DMS53 (cell line): ENCODE measurements around the gene COL23A1.
"Not testable (repeated sequence)": the region's sequence is repeated elsewhere in the genome, so short reads cannot be mapped to it uniquely, and the experiment has no call there.

Experiments
- DNase-seq: peaks from one replicate; lab custom pipeline; 2025; lab: John Stamatoyannopoulos, UW

COL23A1 gene

DNA sequence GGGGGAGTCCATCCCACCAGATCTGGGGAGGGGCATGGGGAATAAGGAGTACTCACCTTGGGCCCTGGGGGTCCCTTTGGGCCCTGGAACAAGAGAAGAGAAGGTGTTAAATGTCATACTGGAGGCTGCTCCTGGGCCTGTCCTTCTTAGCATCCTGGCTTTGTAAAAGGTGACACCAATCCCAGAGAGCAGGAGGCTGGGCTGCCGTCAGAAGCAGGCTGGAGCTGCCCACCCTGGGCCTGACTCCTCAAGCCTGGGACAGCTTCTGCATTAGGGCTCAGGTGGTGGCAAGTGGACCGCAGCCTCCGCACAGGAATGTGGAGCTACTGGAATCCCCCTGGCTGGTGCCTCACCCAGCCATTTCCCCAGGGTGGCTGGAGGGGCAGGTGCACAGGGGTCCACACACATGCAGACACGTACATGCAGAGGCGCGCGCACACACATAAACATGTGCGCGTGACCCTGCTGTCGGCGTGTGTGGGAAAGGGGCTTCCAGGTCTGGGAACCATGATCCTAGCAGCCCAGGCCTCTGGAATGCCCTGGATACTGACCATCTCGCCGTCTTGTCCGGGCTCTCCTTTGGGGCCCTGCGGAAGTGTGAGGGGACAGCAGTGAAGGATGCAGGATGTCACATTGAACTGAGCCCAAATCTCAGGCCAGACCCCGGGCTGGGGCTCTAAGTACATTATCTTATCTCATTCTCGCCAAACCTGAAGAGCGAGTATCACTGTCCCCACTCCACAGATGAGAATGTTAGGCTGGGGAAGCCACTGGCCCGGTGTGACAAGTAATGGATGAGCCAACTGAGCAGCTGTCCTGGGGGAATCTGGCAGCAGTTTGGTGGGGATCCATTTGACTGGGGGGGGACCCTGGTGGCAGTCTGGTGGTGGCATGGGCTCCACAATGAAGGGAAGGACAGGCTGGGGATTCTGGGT, 328.3 kb downstream of the COL23A1 start:
- no peak for DNase-seq

DNA sequence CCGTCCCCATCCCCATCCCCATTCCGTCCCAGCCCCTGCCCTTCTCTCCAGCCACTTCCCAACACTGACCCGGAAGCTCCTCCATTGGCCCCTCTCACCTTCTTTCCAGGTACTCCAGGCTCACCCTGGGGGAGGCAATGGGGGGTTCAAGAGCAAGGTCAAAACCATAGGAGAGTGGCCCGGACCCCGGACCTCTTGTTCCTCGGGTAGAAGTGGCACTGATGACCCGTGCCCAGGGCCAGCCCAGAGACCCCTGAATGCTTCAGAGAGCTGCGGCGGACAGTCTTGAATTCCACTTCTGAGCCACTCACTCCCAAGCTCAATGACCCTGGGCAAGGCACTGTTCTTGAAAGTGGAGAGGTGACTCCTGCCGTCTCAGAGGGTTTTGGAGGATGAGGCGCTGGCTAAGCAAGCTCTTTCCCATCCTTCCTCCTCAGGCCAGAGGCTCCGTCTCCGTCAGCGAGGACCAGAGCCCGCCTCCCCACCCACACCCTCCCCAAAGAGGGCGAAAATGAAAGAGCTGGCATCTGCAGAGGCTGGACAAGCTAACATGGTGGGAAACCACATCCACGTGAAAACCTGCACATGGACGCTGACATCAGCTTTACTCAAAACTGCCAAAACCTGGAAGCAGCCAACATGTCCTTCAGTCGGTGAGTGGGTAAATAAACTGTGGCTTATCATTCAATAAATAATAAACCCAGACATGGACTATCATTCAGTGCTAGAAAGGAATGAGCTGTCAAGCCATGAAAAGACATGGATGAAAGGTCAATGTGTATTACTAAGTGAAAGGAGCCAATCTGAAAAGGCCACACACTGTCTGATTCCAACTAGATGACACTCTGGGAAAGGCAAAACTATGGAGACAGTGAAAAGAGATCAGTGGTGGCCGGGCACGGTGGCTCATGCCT, 330.3 kb downstream of the COL23A1 start:
- DNase-seq: no peak

DNA sequence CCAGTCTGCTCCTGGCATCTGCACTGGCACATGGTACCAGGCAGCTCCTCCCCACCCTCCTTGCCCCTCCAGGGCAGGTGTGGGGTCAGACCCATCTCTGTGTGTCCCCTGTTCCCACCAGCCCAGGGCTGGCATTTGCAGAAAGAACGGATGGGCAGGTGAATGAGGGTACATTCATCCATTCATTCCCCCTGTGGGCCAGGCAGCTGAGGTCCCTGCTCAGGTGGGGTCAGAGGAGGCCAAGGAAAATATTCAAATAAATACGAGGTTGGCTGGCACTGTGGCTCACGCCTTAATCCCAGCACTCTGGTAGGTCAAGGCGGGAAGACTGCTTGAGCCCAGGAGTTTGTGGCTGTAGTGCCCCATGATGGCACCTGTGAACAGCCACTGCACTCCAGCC, 332.5 kb downstream of the COL23A1 start:
- DNase-seq: no peak

DNA sequence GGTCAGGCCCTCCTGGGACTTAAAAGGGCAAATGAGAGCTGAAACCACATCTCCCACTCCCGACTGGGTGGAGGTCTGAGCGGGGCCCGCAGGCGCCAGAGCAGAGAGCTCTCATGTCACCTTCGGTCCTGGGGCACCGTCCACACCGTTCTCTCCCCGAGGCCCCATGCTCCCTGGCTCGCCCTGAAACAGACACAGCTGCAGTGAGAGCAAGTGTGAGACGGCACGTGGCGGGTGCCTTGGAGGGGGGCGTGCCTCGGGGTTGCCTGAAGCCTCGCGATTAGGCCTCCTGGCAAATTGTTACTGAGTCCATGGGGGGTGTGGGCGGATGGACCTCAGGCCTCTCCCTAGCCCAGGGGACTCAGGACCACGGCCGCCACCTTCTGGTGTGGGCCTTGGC, 333.4 kb downstream of the COL23A1 start:
- no peak for DNase-seq

DNA sequence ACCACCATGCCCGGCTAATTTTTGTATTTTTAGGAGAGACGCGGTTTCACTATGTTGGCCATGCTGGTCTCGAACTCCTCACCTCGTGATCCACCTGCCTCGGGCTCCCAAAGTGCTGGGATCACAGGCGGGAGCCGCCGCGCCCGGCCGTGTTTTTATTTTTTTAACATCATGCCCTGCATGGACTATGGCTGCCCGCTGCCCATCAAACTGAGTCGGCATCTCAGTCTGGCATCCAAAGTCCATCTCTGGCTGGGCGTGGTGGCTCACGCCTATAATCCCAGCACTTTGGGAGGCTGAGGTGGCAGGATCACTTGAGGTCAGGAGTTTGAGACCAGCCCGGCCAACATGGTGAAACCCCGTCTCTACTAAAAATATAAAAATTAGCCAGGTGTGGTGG, 336.6 kb downstream of the COL23A1 start:
- not testable (repeated sequence) for DNase-seq

DNA sequence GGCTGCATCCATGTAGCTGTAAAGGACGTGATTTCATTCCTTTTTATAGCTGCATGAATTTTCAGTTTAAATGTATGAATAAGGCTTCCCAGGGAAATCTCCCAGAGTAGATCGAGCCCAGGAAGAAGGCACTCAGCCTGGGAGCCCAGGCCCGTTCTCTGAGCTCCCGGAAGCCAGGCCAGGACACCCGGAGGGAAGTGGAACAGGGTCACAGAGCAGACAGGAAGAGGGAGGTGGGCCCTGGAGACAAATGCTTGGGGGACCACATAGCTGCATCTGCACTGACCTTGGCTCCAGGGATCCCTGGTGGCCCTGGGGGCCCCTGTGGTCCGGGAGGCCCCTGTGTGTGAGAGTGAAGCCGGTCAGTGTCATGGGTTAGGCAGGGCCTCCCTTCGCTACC, 337.9 kb downstream of the COL23A1 start:
- DNase-seq: no peak

DNA sequence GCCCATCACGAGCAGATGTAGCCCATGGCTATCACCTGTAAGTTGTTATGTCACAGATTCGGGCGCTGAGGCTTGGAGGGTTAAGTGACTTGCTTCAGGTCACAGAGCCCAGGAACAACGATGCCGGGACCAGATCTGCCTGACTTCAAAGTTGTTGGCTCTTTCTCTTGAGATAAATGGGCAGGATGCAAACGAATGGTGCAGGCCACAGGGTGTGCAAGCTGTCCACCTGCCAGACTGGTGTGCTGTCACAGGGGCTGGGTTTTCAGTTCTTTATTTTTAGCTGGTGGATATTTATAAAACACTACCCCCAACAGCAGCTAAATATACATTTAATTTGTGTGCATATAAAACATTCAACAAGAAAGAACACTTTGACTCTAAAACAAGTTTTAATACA, 339.9 kb downstream of the COL23A1 start:
- no peak for DNase-seq

DNA sequence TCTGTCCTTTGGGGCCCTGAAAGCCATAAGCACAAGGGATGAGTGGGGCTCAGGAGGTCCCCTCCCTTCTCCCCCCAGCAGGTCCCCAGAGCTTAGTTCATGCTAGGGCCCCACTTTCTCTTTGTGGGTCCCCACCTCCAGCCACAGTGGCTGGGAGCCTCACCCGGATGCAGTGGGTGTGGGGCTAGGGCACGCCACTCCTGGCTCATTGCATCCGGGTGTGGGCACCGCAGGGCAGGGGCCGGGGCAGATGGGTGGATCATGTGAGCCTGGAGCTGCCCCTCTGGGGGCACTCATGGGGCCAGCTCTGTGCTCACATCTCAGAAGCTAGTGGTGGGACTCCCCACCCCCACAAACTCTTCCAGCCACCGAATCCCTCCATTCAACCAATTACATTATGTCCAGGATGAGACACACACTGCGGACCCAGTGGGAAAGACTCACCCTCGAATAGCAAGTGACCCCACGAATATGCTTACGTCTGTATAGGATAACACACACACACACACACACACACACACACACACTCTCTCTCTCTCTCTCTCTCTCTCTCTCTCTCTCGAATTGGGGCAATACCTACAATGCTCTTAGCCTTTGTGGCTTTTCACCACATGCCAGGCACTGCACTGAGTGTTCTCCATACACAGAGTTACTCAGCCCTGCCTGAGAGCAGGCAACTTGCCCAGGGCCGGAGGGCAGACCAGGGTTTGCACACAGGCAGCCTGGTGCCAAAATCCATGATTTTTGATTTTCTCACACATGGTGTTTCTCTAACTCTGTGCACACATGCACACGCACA, 340.8 kb downstream of the COL23A1 start:
- DNase-seq: no peak

DNA sequence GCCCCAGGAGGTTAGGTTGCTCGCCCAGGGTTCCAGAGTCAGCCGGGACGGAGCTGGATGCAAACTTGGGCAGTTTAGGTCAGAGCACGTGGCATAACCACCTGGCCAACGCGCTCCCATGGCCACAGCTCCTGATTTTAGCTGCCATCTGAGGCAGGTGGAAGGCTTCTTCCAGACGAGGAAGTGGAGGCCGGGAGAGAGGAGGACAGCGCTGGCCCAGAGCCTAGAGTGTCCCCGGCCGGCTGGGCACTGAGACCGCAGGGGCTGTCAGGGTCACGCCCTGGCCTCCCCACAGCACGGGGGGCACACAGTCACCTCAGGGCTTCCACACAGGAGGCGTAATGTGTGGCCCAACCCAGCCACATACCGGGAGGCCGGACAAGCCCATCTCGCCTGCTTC, 341.4 kb downstream of the COL23A1 start:
- no peak for DNase-seq

DNA sequence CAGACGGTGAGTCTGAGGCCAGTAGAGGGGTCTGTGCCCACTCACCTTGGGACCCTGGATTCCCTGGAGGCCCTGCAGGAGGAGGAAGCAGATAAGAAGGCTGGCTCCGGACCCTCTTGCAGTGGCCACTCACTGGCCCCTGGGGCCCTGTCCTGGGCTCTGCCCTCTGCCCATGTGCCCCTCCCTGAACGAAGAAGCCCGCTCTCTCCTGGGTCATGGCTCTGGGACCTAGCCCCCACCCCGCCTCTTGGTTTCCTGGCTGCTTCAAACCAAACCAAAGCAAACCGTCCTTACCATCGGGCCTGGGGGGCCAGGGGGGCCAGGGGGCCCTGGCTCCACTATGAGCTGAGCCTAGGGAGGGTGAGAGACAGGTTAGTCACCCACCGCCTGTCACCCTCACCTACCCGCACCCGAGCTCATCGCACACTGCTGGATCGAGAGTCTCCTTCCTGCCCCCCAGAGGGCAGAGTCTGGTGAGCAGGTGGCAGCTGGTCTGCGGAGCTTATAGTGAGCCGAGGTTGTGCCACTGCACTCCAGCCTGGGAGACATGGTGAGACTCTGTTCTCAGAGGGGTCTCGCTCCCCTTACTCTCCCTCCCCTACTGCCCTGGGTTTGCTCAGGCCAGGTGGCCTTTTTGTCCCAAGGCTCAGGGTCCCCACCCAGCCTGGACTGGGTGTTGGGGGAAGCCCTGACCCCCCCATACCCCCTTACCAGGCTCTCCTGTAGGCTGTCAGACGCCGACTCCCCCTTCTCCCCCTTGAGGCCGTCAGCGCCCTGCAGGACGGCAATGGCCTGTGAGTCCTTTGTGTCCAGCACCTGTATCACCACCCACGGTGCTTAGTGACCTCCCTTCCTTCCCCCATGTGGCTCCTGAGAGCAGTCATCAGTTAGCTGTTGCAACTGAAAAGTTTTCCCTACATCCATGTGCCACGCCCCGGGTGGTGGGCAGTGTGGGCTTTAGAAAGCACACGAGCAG, 342.4 kb downstream of the COL23A1 start:
- no peak for DNase-seq

DNA sequence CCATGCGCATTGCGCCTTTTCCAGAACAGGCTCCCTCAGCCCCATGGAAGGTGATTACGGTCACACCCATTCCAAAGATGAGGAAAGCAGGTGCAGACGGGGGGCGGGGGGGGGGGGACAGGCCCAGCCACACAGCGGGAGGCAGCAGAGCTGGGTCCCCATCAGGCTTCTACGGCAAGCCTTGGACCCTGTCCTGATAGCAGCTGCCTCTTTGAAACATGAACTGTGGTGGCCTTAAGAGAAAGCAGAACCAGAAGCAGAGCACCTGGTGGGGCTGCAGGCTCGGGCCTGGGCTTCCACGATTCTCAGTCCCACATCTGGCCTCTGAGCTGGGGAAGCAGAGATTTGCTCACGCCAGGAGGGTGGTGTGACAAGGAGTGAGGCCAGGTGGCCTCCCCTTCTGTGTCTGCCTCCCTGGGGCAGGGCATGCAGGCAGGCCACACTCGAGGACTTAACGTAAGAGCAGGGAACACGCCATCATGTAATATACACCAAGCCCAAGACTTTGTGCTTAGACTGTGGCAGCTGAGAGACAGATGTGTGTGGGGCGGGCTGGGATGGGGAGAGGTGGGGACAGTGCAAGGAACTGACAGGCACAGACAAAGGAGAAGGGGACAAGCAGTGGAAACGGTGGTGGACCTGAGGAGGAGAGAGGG, 343.4 kb downstream of the COL23A1 start:
- DNase-seq: no peak

DNA sequence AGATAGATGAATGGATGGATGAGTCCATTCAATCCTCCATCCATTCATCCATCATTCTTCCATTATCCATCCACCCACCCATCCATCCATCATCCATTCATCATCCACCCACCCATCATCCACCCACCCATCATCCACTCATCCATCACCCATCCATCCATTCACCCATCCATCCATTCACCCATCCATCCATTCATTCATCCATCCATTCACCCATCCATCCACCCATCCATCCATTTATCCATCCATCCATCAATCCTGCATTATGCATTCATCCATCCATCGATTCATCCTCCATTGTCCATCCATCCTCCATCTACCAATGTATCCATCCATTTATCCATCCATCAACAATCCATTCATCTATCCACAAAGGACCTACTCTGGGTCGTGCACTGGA, 344.8 kb downstream of the COL23A1 start:
- no peak for DNase-seq

DNA sequence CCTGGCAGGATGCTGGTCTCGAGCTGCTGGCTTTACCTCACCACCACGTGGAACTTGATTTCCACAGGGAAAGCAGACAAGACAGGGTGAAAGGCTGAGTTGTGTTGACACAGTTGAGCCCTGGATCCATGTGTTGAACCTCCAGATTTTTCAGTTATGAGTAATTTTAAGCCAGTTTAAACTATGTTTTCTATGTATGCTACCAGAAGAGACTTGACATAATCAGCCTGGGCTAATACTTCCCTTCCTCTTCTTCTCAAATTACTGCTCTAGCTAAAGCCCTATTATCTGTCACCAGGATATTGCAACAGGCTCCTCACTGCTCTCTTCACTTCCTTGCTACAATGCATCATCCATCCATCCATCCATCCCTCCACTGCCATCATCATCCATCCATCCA, 345.6 kb downstream of the COL23A1 start:
- no peak for DNase-seq

DNA sequence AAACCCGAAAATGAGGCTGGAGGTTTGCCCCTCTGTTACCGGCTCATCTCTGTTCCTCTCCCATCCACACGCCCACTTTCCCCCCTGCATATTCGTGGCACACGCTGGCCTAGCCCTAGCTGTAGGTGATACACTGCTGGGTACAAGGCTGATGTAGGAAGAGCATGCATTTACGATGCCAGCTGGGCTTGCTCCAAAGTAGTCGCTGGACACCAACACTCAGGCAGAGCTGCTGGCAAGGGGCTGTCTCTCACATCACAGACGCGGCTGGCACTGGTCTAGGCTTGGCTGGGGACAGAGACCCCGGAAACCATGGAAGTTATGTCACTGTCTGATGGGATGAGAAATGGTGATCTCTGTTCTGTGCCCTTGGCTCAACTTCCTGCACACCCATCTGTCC, 347.8 kb downstream of the COL23A1 start:
- no peak for DNase-seq

DNA sequence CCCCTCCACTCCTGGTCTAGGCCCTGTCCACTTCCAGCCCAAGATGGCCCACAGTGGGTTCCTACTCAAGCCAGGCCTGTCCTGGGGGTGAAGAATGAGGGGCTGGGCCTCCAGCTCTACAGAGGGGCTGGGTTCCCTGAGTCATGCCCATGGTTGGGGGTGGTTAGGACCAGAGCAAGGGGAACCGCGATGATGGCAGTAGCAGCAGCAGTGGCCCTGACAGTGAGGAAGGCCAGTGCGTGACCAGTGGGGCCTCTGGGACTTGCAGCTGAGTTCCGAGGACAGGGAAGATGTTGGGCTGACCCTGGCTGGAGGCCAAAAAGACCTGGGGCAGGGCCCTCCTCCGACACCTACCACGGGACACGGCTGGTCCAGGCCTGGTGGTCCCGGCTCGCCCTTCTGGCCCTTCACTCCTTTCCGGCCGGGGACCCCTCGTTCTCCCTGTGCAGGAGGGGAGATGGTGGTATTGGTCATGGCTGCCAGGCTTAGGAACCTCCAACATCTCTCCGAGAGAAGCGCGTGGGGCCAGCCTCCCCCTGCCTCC, 348.4 kb downstream of the COL23A1 start:
- DNase-seq: no peak

DNA sequence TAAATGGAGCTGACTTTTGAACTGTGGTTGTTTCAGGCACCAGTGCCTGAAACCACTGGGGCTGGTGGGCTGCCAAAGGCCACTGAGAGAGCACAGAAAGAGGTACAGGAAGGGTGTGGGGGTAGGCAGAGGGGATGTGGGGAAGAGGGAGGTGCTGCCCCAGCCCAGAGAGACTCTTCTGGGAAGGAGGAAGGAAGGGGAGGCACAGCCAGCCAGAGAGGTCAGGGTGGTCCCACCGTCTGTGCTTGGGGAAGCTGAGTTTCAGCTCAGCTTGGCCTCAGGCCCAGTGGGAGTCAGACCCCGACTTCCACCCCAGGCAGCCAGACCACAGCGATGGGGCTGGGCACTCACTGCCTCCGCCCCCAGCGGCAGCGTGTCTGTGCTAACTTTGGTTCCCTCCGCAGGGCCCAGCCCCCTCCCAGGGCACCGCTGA, 348.9 kb downstream of the COL23A1 start:
- DNase-seq: no peak

DNA sequence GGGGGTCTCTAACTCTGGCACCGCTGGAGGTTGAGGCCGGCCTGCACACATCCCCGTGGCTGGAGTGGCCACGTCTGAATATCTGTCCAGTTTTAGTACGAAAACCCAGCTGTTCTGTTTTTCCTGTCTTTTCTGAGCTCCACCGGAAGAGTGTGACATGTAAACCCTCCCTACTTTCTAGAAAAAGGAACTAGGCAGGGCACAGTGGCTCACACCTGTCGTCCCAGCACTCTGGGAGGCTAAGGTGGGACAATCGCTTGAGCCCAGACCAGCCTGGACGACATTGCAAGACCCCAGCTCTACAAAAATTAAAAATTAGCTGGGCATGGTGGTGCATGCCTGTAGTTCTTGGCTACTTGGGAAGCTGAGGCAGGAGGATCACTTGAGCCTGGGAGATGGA, 349.4 kb downstream of the COL23A1 start:
- no peak for DNase-seq

DNA sequence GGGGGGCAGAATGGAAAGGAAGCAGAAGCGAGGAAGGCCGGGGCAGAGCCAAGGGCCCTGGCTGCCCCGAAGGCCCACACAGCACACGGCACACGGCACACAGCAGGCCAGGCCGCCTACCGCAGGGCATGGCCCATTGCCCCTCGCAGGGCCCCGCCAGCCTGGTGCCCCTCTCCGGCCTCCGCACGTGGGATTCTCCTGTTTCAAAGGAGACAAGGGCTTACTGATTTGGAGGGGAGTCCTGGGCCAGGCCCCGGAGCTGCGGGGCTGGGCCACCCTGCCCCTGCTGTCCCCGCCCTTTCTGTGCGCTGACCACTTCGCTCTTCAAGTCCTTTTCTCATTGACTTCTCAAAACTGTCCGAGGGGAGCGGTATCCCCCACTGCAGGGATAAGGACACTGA, 349.9 kb downstream of the COL23A1 start:
- DNase-seq: no peak

DNA sequence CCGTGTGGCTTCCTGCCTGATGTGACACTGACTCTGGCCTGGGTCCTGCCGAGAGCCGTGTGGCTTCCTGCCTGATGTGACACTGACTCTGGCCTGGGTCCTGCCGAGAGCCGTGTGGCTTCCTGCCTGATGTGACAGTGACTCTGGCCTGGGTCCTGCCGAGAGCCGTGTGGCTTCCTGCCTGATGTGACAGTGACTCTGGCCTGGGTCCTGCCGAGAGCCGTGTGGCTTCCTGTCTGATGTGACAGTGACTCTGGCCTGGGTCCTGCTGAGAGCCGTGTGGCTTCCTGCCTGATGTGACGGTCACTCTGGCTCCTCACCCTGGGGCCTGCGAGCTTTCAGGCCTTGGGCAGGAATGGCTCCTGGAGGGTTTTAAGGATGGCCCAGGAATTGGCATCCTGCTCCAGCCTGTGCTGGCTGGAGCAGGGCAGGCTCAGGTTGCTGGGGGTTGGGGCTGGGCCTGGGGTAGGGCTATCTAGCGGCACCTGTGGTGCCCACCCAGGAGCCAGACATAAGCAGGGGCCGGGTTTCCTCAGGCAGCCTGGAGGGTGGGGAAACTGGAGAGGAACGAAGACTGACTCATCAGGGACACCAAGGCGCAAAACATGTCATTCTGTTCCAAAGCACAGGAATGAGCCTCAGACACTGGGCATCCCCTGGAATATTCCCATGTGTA, 350.4 kb downstream of the COL23A1 start:
- DNase-seq: not testable (repeated sequence)
